ENCODE data around the gene ROR1.

DNA sequence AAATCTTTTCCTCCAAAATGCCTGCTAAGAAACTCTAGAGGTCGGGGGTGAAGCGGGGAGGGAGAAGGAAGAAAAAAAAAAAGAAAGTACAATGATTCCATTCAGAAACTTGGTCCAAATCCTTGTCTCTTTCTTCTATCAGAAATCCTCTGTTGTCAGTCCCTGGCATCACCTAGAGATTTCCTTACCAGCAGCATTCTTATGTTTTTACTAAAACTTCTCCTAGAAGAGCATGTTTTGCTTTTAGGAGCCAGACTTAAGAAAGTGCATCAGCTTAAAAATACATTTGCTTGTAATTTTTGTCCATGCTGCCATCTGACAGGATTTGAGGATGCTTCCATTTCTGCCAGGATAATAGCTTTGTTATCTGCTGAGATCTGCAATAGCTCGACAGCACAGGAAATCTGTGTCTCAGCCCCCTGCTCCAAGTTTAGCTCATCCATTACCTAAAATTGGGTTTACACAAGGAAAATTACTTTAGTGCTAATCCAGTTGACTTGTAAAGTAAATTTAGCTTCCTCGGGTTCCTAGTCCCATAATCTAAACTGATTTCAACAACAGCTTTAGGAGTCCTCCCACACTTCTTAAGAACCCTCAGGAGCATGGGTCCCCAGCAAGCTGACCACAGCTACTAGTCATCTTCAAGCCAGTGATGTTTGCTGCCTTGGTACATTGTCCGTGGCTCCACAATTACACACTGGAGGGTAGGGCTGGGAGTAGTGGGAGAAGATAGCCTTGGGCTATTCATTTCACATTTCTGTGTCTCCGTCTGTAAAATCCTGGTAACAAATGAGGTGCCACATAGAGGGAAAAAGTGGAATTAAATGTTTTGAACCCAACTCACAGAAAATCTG, 337.3 kb downstream of the ROR1 start:
- TF ChIP-seq, protein P1, sequence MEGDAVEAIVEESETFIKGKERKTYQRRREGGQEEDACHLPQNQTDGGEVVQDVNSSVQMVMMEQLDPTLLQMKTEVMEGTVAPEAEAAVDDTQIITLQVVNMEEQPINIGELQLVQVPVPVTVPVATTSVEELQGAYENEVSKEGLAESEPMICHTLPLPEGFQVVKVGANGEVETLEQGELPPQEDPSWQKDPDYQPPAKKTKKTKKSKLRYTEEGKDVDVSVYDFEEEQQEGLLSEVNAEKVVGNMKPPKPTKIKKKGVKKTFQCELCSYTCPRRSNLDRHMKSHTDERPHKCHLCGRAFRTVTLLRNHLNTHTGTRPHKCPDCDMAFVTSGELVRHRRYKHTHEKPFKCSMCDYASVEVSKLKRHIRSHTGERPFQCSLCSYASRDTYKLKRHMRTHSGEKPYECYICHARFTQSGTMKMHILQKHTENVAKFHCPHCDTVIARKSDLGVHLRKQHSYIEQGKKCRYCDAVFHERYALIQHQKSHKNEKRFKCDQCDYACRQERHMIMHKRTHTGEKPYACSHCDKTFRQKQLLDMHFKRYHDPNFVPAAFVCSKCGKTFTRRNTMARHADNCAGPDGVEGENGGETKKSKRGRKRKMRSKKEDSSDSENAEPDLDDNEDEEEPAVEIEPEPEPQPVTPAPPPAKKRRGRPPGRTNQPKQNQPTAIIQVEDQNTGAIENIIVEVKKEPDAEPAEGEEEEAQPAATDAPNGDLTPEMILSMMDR (IDR thresholded peaks at IDR 0.05), result no peak
- TF ChIP-seq POLR2A (IDR thresholded peaks at IDR 0.05), result no peak
- TF ChIP-seq POLR2AphosphoS5 (IDR thresholded peaks at IDR 0.05), result no peak
- no peak for TF ChIP-seq EP300 (IDR thresholded peaks at IDR 0.05)
